ENCODE data around the gene KLF2.

DNA sequence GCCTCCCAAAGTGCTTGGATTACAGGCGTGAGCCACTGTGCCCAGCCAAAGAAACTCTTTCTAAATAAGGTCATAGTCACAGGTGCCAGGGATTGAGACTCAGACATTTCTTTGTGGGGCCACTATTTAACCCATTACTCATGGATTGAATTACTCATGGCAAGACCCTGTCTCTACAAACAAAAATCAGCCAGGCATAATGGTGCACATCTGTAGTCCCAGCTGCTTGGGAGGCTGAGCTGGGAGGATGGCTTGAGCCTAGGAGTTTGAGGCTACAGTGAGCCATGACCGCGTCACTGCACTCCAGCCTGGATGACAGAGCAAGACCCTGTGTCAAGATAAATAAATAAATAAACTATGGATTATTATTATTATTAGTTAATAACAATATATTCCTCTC is 3.6 kb upstream of the KLF2 start:
- TF ChIP-seq YY1 (IDR thresholded peaks at IDR 0.05; ENCODE audit: insufficient read depth, insufficient read length), result no peak
- no peak for TF ChIP-seq SUZ12 (IDR thresholded peaks at IDR 0.05; ENCODE audit: extremely low read depth, insufficient read depth, insufficient read length)

Measured in NT2/D1 (cell line).